Prostate gland (tissue), 2 donors: ENCODE measurements around the gene PSMD3. TPM values are rescaled to one million over a fixed set of nuclear protein-coding genes. Genes with fewer than 3 reads are reported as not detected.

Experiments used
- DNase-seq: peaks from one replicate; pipeline ENCODE4 v3.0.0-alpha.2; 2019; ENCODE audit warnings: low spot score
- H3K27ac ChIP-seq, 2 donors: fragments of 200-600 bp; sonication (generic); 2 replicates each; pipeline ENCODE4 v1.5.1; 2017 to 2019
- H3K27me3 ChIP-seq: fragments of 200-600 bp; sonication (generic); replicated peaks from 2 replicates; pipeline ENCODE4 v1.5.1; 2019; ENCODE audit not compliant: insufficient read depth
- H3K36me3 ChIP-seq, 2 donors: fragments of 200-600 bp; sonication (generic); 1 replicate in 1 of 2; 2 replicates in 1 of 2; pipeline versions ENCODE4 v1.5.1 to v1.8.1; 2017 to 2019
- H3K4me1 ChIP-seq: fragments of 200-600 bp; sonication (generic); replicated peaks from 2 replicates; pipeline ENCODE4 v1.5.1; 2019
- H3K4me3 ChIP-seq, 2 donors: fragments of 200-600 bp; sonication (generic); 2 replicates each; pipeline ENCODE4 v1.5.1; 2017 to 2019
- H3K9me3 ChIP-seq: fragments of 200-600 bp; sonication (generic); 2 replicates; pipeline ENCODE4 v1.5.1; 2017
- CTCF ChIP-seq, 4 experiments: fragments of 200-600 bp in 2 of 4; fragments of 450-650 bp in 2 of 4; sonication (generic) in 2 of 4; IDR thresholded peaks; 1 replicate in 3 of 4; 2 replicates in 1 of 4; pipeline ENCODE4 v1.5.1; 2016 to 2019; ENCODE audit warnings: antibody characterized with exemption in 4 of 4, mild to moderate bottlenecking in 2 of 4, moderate library complexity in 2 of 4
- POLR2A ChIP-seq: fragments of 450-650 bp; IDR thresholded peaks from one replicate; pipeline ENCODE4 v1.6.1; 2016; ENCODE audit warnings: antibody characterized with exemption, mild to moderate bottlenecking
- POLR2AphosphoS5 ChIP-seq: sonication (generic); formaldehyde crosslinking; IDR thresholded peaks from one replicate; pipeline ENCODE4 v1.6.1; 2017; ENCODE audit warnings: antibody characterized with exemption
- WGBS: methylation state at CpG from one replicate; pipeline ENCODE4 v1.1.5; 2018; 5-methylcytosine and 5-hydroxymethylcytosine counted together
- intact Hi-C: fragments of 100-400 bp; cut with DNase I; formaldehyde crosslinking; loops from one replicate; pipeline ENCODE4 v1.14.2; 2022
- total RNA-seq, 2 donors: library from RNA; depleted of rRNA; stranded (reverse); fragments of >200 nt; gene quantifications; one replicate each; pipeline ENCODE4 v1.1.0, GENCODE V29; 2016

The PSMD3 gene
- total RNA-seq = 100 to 1,000 TPM in 1 of 2 donors, 10 to 100 TPM in 1; 96.4 to 116 TPM

- TF ChIP-seq CTCF (IDR thresholded peaks at IDR 0.05) (peak; percentile 33 to 99 (median 92)), POLR2AphosphoS5 (peak; percentile 100), POLR2A (peak; percentile 87)
- no peaks in the 10 kb centered on the region for H3K4me1 ChIP-seq
- intact Hi-C loops = loop anchor here (1.0 to 2.0 kb wide), 2 partner anchors 21 to 54 kb away; partner anchors contain the start of genes LRRC3C and ORMDL3
- DNase-seq = peak; percentile 100
- H3K9me3 ChIP-seq = no peaks in the 10 kb centered on the region
- whole genome bisulfite sequencing = 1% methylated on average over 71 of the region's 84 CpGs
- H3K27ac ChIP-seq = peak within 1 kb of the TSS; percentile 82 to 86
- peaks cover 0 to 6% of the 10 kb centered on the region in 2 donors for H3K36me3 ChIP-seq
- H3K4me3 ChIP-seq = peak within 1 kb of the TSS; percentile 85 to 88
- H3K27me3 ChIP-seq = no peaks in the 10 kb centered on the region
Observed at GRCh38 chr17:39980351-39981206, at the start of gene PSMD3. PSMD3 (plus strand) TSS chr17:39980807; CDS start chr17:39980971, 164 bp downstream.

GRCh38 chr17:39933912-39934311 lies 46.7 kb upstream of the PSMD3 start:
- WGBS = 84% methylated on average over 5 of the region's 5 CpGs
- no peak for DNase-seq
- Histone ChIP-seq H3K4me1 (no peaks in the 10 kb centered on the region), H3K36me3 (no peaks in the 10 kb centered on the region), H3K9me3 (no peaks in the 10 kb centered on the region), H3K27ac (peak overlapping the region in 1 of 2 donors; percentile 61), H3K4me3 (no peak overlapping the region), H3K27me3 (no peaks in the 10 kb centered on the region)
- TF ChIP-seq CTCF (IDR thresholded peaks at IDR 0.05) (no peak), POLR2A (no peak), POLR2AphosphoS5 (no peak)
- intact Hi-C loops = no loop called here

GRCh38 chr17:39934324-39934723 lies 46.3 kb upstream of the PSMD3 start:
- intact Hi-C loops = no loop called here
- Histone ChIP-seq H3K27ac (peak overlapping the region in 1 of 2 donors; percentile 61), H3K36me3 (no peaks in the 10 kb centered on the region), H3K9me3 (no peaks in the 10 kb centered on the region), H3K4me1 (no peaks in the 10 kb centered on the region), H3K4me3 (no peak overlapping the region), H3K27me3 (no peaks in the 10 kb centered on the region)
- TF ChIP-seq POLR2A (no peak), CTCF (IDR thresholded peaks at IDR 0.05) (no peak), POLR2AphosphoS5 (no peak)
- 59% methylated on average over 5 of the region's 5 CpGs for WGBS
- DNase-seq = no peak

- WGBS = 67% methylated on average over 3 of the region's 3 CpGs
- Histone ChIP-seq H3K27ac (no peak overlapping the region), H3K9me3 (no peaks in the 10 kb centered on the region), H3K4me3 (no peak overlapping the region), H3K4me1 (no peaks in the 10 kb centered on the region), H3K27me3 (no peaks in the 10 kb centered on the region), H3K36me3 (no peaks in the 10 kb centered on the region)
- TF ChIP-seq POLR2A (no peak), POLR2AphosphoS5 (no peak), CTCF (IDR thresholded peaks at IDR 0.05) (no peak)
- DNase-seq = no peak
- intact Hi-C loops = no loop called here
Observed at GRCh38 chr17:39935909-39936308, 44.7 kb upstream of the PSMD3 start.

GRCh38 chr17:39937447-39937846 lies 43.2 kb upstream of the PSMD3 start:
- Histone ChIP-seq H3K27ac (no peak overlapping the region), H3K36me3 (no peaks in the 10 kb centered on the region), H3K4me1 (no peaks in the 10 kb centered on the region), H3K4me3 (no peak overlapping the region), H3K27me3 (no peaks in the 10 kb centered on the region), H3K9me3 (no peaks in the 10 kb centered on the region)
- DNase-seq = no peak
- no peak for TF ChIP-seq POLR2A
- TF ChIP-seq CTCF (IDR thresholded peaks at IDR 0.05) = no peak
- TF ChIP-seq POLR2AphosphoS5 = no peak
- 89% methylated on average over 3 of the region's 3 CpGs for WGBS
- intact Hi-C loops = no loop called here
